HAP-1 (cell line): ENCODE data around the gene FAM234B.
A peak's percentile ranks its signal among the peaks of the same experiment; 100 is the strongest.
"Not testable (repeated sequence)": the region's sequence is repeated elsewhere in the genome, so short reads cannot be mapped to it uniquely, and the experiment has no call there.

Experiments
- DNase-seq, 2 experiments: peaks; one replicate each; pipeline ENCODE4 v3.0.0-alpha.2; 2016 to 2020; ENCODE audit warnings: low spot score in 2 of 2
- H3K27me3 ChIP-seq: fragments of 250-450 bp; sonication (Bioruptor Pico); 2 replicates; pipeline ENCODE4 v1.5.1; 2020; ENCODE audit warnings: low read depth, mild to moderate bottlenecking, moderate library complexity
- H3K36me3 ChIP-seq: fragments of 250-450 bp; sonication (Bioruptor Pico); replicated peaks from 2 replicates; pipeline ENCODE4 v1.5.1; 2020; ENCODE audit warnings: mild to moderate bottlenecking
- H3K4me1 ChIP-seq: fragments of 250-450 bp; sonication (Bioruptor Pico); 2 replicates; pipeline ENCODE4 v1.5.1; 2020; ENCODE audit warnings: mild to moderate bottlenecking
- H3K4me3 ChIP-seq: fragments of 250-450 bp; sonication (Bioruptor Pico); 2 replicates; pipeline ENCODE4 v1.5.1; 2020; ENCODE audit warnings: mild to moderate bottlenecking, moderate library complexity
- H3K9me3 ChIP-seq: fragments of 250-450 bp; sonication (Bioruptor Pico); 2 replicates; pipeline ENCODE4 v1.5.1; 2020; ENCODE audit warnings: mild to moderate bottlenecking, moderate library complexity
- in situ Hi-C: fragments of 300-500 bp; cut with MboI; formaldehyde crosslinking; loops from 3 replicates; pipeline ENCODE4 v1.14.3; 2020; ENCODE audit warnings: low sequenced_read_pairs, inconsistent platforms, mixed read lengths

FAM234B gene

DNA sequence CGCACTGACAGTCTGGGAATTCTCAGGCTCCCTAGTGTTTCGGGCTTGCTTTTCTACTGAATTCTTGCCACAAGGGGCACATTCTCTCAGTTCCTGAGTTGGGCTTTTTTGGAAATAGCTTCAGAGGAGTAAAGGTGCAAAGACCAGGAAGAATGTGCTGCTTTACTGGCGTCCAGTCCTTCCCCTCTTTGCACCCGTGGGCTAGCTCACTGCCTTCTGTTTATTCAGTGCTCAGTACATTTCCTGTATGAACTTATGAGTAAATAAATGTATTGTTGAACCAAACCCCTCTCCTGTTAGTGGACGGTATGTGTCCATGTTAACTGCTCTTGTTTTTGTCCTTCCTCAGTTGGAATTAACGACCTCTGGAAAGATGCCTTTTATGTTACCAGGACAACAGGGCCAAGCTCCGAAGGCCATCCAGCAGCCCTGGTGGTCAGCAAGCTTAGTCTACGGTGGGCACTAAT, 35.3 kb downstream of the FAM234B start:
- no peaks in the 10 kb centered on the region for H3K4me1 ChIP-seq
- no peaks in the 10 kb centered on the region for H3K27me3 ChIP-seq
- no peak overlapping the region for H3K4me3 ChIP-seq
- H3K9me3 ChIP-seq, result no peaks in the 10 kb centered on the region
- H3K36me3 ChIP-seq, result peaks cover 12% of the 10 kb centered on the region
- no peak for DNase-seq
- in situ Hi-C loops, result no loop called here

DNA sequence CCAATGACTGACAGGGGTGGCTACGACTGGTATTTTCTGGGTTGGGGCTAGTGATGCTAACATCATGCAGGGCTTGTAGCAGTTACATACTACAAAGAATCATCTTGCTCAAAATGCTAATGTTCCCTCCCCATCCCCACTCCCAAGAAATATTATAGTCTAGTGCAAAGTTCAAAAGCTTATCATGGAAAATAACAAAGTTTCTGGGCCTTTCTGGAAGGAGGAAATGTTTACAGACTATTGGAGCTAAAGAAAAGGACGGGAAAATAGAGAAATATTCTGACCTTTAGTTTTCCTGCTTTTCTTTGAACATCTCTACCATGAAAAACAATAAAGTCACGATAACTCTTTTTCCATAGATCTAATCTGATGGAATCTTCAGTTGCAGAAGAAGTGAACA, 36.1 kb downstream of the FAM234B start:
- H3K4me1 ChIP-seq, result no peaks in the 10 kb centered on the region
- H3K36me3 ChIP-seq, result peaks cover 12% of the 10 kb centered on the region
- no peaks in the 10 kb centered on the region for H3K9me3 ChIP-seq
- H3K4me3 ChIP-seq, result no peak overlapping the region
- H3K27me3 ChIP-seq, result no peaks in the 10 kb centered on the region
- in situ Hi-C loops, result no loop called here
- DNase-seq, result no peak

DNA sequence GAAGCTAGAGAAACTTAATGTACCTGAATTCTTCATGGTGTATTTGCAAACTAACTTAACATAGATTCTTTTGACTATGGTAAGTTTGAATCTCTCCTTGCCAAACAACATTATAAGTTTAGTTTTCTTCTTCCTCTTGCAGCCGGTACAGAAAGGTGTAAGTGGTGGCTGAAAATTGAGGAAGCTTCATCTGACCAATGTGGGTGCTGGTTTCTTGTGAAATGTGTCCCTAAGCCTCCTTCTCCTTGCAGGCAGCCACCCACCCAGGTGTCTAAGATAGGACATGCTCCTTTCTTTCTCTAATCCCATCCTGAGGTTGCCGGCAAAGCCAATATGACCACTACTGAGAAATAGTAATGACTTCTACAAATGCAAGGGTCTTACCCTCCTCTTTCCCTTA, 38.7 kb downstream of the FAM234B start:
- H3K9me3 ChIP-seq, result no peaks in the 10 kb centered on the region
- peaks cover 3% of the 10 kb centered on the region for H3K36me3 ChIP-seq
- no peak for DNase-seq
- no peak overlapping the region for H3K4me3 ChIP-seq
- H3K4me1 ChIP-seq, result peaks cover 5% of the 10 kb centered on the region
- no peaks in the 10 kb centered on the region for H3K27me3 ChIP-seq
- in situ Hi-C loops, result no loop called here

DNA sequence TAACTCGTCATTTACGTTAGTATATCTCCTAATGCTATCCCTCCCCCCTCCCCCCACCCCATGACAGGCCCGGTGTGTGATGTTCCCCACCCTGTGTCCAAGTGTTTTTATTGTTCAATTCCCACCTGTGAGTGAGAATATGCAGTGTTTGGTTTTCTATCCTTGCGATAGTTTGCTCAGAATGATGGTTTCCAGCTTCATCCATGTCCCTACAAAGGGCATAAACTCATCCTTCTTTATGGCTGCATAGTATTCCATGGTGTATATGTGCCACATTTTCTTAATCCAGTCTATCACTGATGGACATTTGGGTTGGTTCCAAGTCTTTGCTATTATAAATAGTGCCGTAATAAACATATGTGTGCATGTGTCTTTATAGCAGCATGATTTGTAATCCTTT, 39.5 kb downstream of the FAM234B start:
- in situ Hi-C loops, H3K4me3 ChIP-seq, H3K27me3 ChIP-seq, H3K36me3 ChIP-seq, H3K9me3 ChIP-seq, DNase-seq: not testable (repeated sequence)
- H3K4me1 ChIP-seq, result peaks cover 13% of the 10 kb centered on the region

GRCh38 chr12:13084898-13085640, 40.9 kb downstream of the FAM234B start:
- in situ Hi-C loops, result no loop called here
- peaks cover 15% of the 10 kb centered on the region for H3K4me1 ChIP-seq
- peaks cover 3% of the 10 kb centered on the region for H3K36me3 ChIP-seq
- no peaks in the 10 kb centered on the region for H3K27me3 ChIP-seq
- no peak overlapping the region for H3K4me3 ChIP-seq
- no peaks in the 10 kb centered on the region for H3K9me3 ChIP-seq
- no peak for DNase-seq

GRCh38 chr12:13085968-13086686, 41.9 kb downstream of the FAM234B start:
- Histone ChIP-seq H3K9me3 (no peaks in the 10 kb centered on the region), H3K36me3 (no peaks in the 10 kb centered on the region; the same call in none of the 2 replicates), H3K4me1 (peaks cover 15% of the 10 kb centered on the region), H3K4me3 (no peak overlapping the region), H3K27me3 (no peaks in the 10 kb centered on the region)
- in situ Hi-C loops, result no loop called here
- DNase-seq, result no peak

GRCh38 chr12:13087766-13088165, 43.6 kb downstream of the FAM234B start:
- H3K27me3 ChIP-seq, result no peaks in the 10 kb centered on the region
- H3K9me3 ChIP-seq, result no peaks in the 10 kb centered on the region
- no peaks in the 10 kb centered on the region; the same call in none of the 2 replicates for H3K36me3 ChIP-seq
- peaks cover 15% of the 10 kb centered on the region for H3K4me1 ChIP-seq
- no peak for DNase-seq
- no peak overlapping the region for H3K4me3 ChIP-seq
- in situ Hi-C loops, result no loop called here

DNA sequence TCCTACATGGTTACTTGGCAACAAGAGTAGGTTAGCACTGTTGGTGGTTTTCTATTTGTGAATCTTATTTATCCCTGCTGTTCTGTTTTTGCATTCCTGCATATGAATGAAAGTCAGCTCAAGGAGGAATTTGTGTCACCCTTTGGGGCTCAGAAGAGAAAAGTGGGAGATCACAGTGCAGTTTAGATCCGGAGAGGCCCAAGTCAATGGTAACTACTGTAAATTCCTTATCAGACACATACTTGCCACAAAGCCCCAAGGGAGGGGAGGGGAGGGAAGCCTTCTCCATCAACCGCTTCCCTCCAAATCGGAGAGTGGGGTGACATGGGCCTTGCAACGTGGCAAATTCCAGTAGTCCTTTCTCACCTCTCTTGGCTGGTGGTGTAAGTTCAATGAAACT, 44.3 kb downstream of the FAM234B start:
- Histone ChIP-seq H3K4me1 (peaks cover 15% of the 10 kb centered on the region), H3K9me3 (no peaks in the 10 kb centered on the region), H3K36me3 (no peaks in the 10 kb centered on the region; the same call in 1 of the 2 replicates), H3K4me3 (no peak overlapping the region), H3K27me3 (no peaks in the 10 kb centered on the region)
- DNase-seq, result peak; percentile 45 to 65
- in situ Hi-C loops, result no loop called here

DNA sequence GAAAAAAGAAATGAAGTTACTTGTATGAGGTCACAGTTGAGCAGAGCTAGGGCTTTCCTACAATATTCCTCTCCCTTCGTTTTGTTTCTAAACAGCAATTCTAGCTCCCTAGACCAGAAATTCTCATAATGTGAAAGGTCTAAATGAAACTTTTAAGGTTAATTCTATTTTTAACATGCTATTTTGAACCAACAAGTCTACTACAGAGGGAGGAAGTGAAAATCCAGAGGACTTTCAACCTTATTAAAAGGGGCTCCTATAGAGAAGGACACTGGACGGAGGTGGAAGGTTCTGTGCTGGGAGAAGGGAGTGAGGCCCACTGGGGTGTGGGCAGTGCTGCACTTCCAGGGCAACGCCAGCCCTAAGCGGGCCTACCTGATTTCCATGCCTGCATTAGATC, 45.9 kb downstream of the FAM234B start:
- no peaks in the 10 kb centered on the region for H3K9me3 ChIP-seq
- no peak overlapping the region for H3K4me3 ChIP-seq
- peaks cover 15% of the 10 kb centered on the region for H3K4me1 ChIP-seq
- in situ Hi-C loops, result no loop called here
- no peaks in the 10 kb centered on the region for H3K36me3 ChIP-seq
- DNase-seq, result no peak
- H3K27me3 ChIP-seq, result no peaks in the 10 kb centered on the region

DNA sequence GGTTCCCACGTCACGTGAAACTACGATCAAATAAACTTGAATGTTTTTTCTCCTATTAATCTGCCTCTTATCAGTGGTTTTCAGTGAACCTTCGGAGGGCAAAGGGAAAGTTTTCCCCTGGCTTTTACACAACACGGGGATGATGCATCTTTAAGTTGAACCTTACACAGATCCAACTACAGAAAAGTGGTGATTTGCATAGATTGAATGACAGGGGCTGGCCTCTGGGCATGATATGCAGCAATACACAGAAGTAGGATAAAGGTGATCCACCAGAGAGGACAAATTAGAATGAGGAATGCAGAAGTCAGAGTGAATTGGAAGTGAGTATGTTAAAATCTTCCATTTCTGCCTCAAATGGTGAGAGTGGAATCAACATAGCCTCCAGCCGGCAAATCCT, 47.7 kb downstream of the FAM234B start:
- Histone ChIP-seq H3K4me1 (peaks cover 15% of the 10 kb centered on the region), H3K36me3 (no peaks in the 10 kb centered on the region), H3K9me3 (no peaks in the 10 kb centered on the region), H3K4me3 (no peak overlapping the region), H3K27me3 (no peaks in the 10 kb centered on the region)
- no peak for DNase-seq
- in situ Hi-C loops, result no loop called here

- no peaks in the 10 kb centered on the region for H3K36me3 ChIP-seq
- H3K4me3 ChIP-seq, result no peak overlapping the region
- DNase-seq, result no peak
- no peaks in the 10 kb centered on the region for H3K27me3 ChIP-seq
- peaks cover 12% of the 10 kb centered on the region for H3K4me1 ChIP-seq
- H3K9me3 ChIP-seq, result no peaks in the 10 kb centered on the region
- in situ Hi-C loops, result no loop called here
Measured at GRCh38 chr12:13093191-13093847, 49.1 kb downstream of the FAM234B start.

GRCh38 chr12:13093848-13094220, 49.7 kb downstream of the FAM234B start:
- Histone ChIP-seq H3K4me3 (no peak overlapping the region), H3K27me3 (no peaks in the 10 kb centered on the region), H3K9me3 (no peaks in the 10 kb centered on the region), H3K36me3 (no peaks in the 10 kb centered on the region), H3K4me1 (peaks cover 12% of the 10 kb centered on the region)
- no peak for DNase-seq
- in situ Hi-C loops, result no loop called here

DNA sequence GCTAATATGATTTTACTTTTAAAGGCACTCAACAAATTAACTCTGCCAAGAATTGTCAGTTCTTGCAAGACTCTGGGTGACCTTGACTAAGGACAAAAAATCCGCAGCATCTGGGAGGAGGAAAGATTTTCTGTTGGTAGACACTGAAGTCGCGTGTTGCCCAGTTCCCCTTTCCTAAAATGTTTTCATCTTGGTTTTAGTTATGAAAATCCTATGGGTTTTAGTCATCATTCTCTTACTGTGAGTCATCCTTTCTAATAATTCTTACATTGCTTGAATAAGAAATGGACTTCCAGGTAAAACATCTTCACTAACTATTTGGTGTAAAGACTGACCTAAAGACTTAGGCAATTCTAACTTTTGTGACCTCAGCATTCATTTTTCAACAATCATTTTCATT, 50.2 kb downstream of the FAM234B start:
- H3K9me3 ChIP-seq, result no peaks in the 10 kb centered on the region
- DNase-seq, result no peak
- no peaks in the 10 kb centered on the region for H3K36me3 ChIP-seq
- in situ Hi-C loops, result no loop called here
- no peak overlapping the region for H3K4me3 ChIP-seq
- H3K27me3 ChIP-seq, result no peaks in the 10 kb centered on the region
- peaks cover 13% of the 10 kb centered on the region for H3K4me1 ChIP-seq
